ENCODE measurements around the gene BCKDHA.

- TF ChIP-seq CTCF (IDR thresholded peaks at IDR 0.05 in 4 of 5, conservative IDR thresholded peaks at IDR 0.05 in 1 of 5): no peak
- TF ChIP-seq POLR2A (IDR thresholded peaks at IDR 0.05): no peak
Observed at GRCh38 chr19:41414461-41414860, 16.8 kb downstream of the BCKDHA start.

Measured in gastrocnemius medialis (tissue), 4 donors.